Spinal cord (tissue), 10 donors: ENCODE results near the gene SEL1L. TPM values are rescaled to one million over a fixed set of nuclear protein-coding genes. Genes with fewer than 3 reads are reported as not detected.
"Not testable (repeated sequence)": the region's sequence is repeated elsewhere in the genome, so short reads cannot be mapped to it uniquely, and the experiment has no call there.

Experiments
- DNase-seq, 6 donors: peaks; one replicate each; pipeline versions ENCODE4 v3.0.0 to v3.0.0-alpha.2; 2013 to 2015; ENCODE audit warnings: low spot score in 6 of 6, low read depth in 4 of 6
- H3K27ac ChIP-seq: one replicate; pipeline ENCODE4 v1.5.1; 2013; ENCODE audit warnings: low read depth, low read length, control low read depth
- H3K27me3 ChIP-seq: one replicate; pipeline ENCODE4 v1.6.1; 2013; ENCODE audit warnings: low read length; ENCODE audit not compliant: control insufficient read depth, insufficient read depth
- H3K36me3 ChIP-seq: one replicate; pipeline ENCODE4 v1.6.1; 2013; ENCODE audit warnings: low read length; ENCODE audit not compliant: control insufficient read depth, insufficient read depth
- H3K4me1 ChIP-seq: one replicate; pipeline ENCODE4 v1.6.1; 2013; ENCODE audit warnings: low read length; ENCODE audit not compliant: control insufficient read depth, insufficient read depth
- H3K4me3 ChIP-seq: one replicate; pipeline ENCODE4 v1.5.1; 2013; ENCODE audit warnings: low read depth, low read length, control low read depth
- H3K9me3 ChIP-seq: one replicate; pipeline ENCODE4 v1.6.1; 2013; ENCODE audit warnings: low read length; ENCODE audit not compliant: control insufficient read depth, insufficient read depth
- WGBS: methylation state at CpG from one replicate; pipeline ENCODE4 v1.1.5; 2013; ENCODE audit warnings: missing lambda C conversion rate; ENCODE audit not compliant: insufficient coverage; 5-methylcytosine and 5-hydroxymethylcytosine counted together
- polyA plus RNA-seq, 2 donors: library from polyadenylated mRNA; unstranded; fragments of 120-200 nt; gene quantifications; one replicate each; pipeline ENCODE4 v1.2.1, GENCODE V29; 2013; ENCODE audit not compliant: insufficient read length in 2 of 2
- total RNA-seq, 2 donors: library from RNA; depleted of rRNA in 1 of 2; stranded (reverse); fragments of 120-200 nt in 1 of 2; fragments of >200 nt in 1 of 2; gene quantifications; one replicate each; pipeline versions ENCODE4 v1.2.3 to v1.2.4, GENCODE V29; 2013 to 2014
- donor health status: healthy.

Gene SEL1L
- total and polyA plus RNA-seq, 4 donors, result 34.2 to 82.7 (median 48.7) TPM

GRCh38 chr14:81430235-81430634 is 103.4 kb downstream of the SEL1L start:
- peaks cover 1% of the 10 kb centered on the region for H3K36me3 ChIP-seq
- H3K4me1 ChIP-seq, result peaks cover 13% of the 10 kb centered on the region
- H3K9me3 ChIP-seq, result no peaks in the 10 kb centered on the region
- H3K4me3 ChIP-seq, result no peak overlapping the region
- WGBS, result 31% methylated on average over 3 of the region's 5 CpGs
- H3K27me3 ChIP-seq, result peaks cover 1% of the 10 kb centered on the region
- no peak overlapping the region for H3K27ac ChIP-seq
- peak in 2 of 6 donors; percentile 44 to 70 for DNase-seq

- not testable (repeated sequence) for H3K4me3 ChIP-seq, DNase-seq, H3K9me3 ChIP-seq, H3K27ac ChIP-seq, H3K27me3 ChIP-seq, H3K36me3 ChIP-seq
- peaks cover 12% of the 10 kb centered on the region for H3K4me1 ChIP-seq
- whole genome bisulfite sequencing, result 84% methylated on average over 10 of the region's 11 CpGs
Measured at GRCh38 chr14:81429749-81430148, 103.9 kb downstream of the SEL1L start.

- H3K27ac ChIP-seq, result no peak overlapping the region
- H3K36me3 ChIP-seq, result peaks cover 3% of the 10 kb centered on the region
- DNase-seq, result no peak
Measured at GRCh38 chr14:81429028-81429427, 104.6 kb downstream of the SEL1L start.

GRCh38 chr14:81427348-81428058 is 106.2 kb downstream of the SEL1L start:
- 34% methylated on average over 5 of the region's 8 CpGs for WGBS
- Histone ChIP-seq H3K36me3 (peaks cover 3% of the 10 kb centered on the region), H3K27ac (no peak overlapping the region), H3K4me3 (no peak overlapping the region), H3K27me3 (no peaks in the 10 kb centered on the region), H3K9me3 (no peaks in the 10 kb centered on the region), H3K4me1 (peaks cover 12% of the 10 kb centered on the region)
- no peak for DNase-seq

More at GRCh38 chr14:81429028-81429427, 104.6 kb downstream of the SEL1L start:
- no CpG with 5 or more reads among the region's 1 CpG for WGBS
- H3K4me3 ChIP-seq, result no peak overlapping the region
- no peaks in the 10 kb centered on the region for H3K9me3 ChIP-seq
- no peaks in the 10 kb centered on the region for H3K27me3 ChIP-seq
- H3K4me1 ChIP-seq, result peaks cover 12% of the 10 kb centered on the region

GRCh38 chr14:81423504-81423903 is 110.1 kb downstream of the SEL1L start:
- peaks cover 4% of the 10 kb centered on the region for H3K4me1 ChIP-seq
- H3K9me3 ChIP-seq, result no peaks in the 10 kb centered on the region
- no peak overlapping the region for H3K27ac ChIP-seq
- WGBS, result 53% methylated on average over 6 of the region's 6 CpGs
- peaks cover 3% of the 10 kb centered on the region for H3K36me3 ChIP-seq
- DNase-seq, result no peak
- H3K4me3 ChIP-seq, result no peak overlapping the region
- no peaks in the 10 kb centered on the region for H3K27me3 ChIP-seq

Other genes with a start within 250 kb of the SEL1L start
- 10 to 100 TPM; 63.6 to 81.9 TPM for gene STON2, start 133.5 kb downstream of the SEL1L start, total RNA-seq
- 10 to 100 TPM; 21.8 to 36.7 TPM for gene STON2, start 133.5 kb downstream of the SEL1L start, polyA plus RNA-seq